Measurements from ENCODE around the gene DDX6.
"Not testable (repeated sequence)": the region's sequence is repeated elsewhere in the genome, so short reads cannot be mapped to it uniquely, and the experiment has no call there.

DDX6 gene

DNA sequence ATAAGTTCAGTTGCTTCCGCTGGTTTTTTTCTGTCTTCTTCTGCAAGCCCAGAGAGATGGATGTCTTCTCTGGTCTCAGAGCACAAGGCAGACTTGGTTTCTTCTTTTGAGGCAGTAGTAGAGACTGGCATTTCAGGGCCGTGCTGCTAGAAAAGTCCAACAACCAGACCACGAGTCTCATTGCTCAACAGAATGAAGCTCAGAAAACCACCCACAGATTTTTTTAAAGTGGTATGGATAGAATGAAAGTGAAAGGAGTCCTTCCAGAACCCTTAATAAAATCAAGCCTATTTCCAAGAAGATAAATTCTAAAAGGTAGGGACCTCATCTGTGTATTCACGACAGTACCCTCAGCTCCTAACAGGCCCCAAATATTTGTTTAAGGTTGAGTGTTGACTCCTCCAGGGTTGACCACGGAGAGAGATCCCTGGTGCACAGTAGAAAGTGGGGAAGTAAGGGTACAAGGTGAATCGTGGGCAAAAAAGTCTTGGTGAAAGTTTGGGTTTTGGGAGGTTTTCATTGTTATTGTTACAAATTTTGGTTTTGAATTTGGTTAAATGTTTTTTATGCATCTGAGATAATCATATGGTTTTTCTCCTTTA is 43.6 kb upstream of the DDX6 start:
- H2AFZ ChIP-seq (ENCODE audit: low read depth, low read length): peak overlapping the region; percentile 59
- no peak for DNase-seq

DNA sequence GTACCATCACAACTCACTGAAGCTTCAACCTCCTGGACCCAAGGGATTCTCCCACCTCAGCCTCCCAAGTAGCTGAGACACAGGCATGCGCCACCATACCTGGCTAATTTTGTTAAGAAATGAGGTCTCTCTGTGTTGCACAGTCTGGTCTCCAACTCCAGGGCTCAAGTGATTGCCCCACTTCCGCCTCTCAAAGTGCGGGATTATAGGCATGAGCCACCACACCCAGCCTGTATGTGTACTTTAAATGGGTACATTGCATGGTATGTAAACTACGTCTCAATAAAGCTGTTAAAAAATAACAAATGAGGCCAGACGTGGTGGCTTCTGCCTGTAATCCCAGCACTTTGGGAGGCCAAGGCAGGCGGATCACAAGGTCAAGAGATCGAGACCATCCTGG is 36.2 kb upstream of the DDX6 start:
- Histone ChIP-seq H3K9me3 (ENCODE audit: insufficient read depth, low read length, severe bottlenecking) (no peaks in the 10 kb centered on the region), H4K20me1 (ENCODE audit: insufficient read depth, low read length) (no peaks in the 10 kb centered on the region), H3K27ac (ENCODE audit: low read length) (no peak overlapping the region), H3K4me1 (ENCODE audit: insufficient read depth, low read length) (no peaks in the 10 kb centered on the region), H3K36me3 (ENCODE audit: insufficient read depth, low read length) (no peaks in the 10 kb centered on the region), H3K27me3 (ENCODE audit: insufficient read depth, low read length, poor library complexity) (no peaks in the 10 kb centered on the region), H3K4me3 (ENCODE audit: low read depth in 1 of 2, low read length in 2 of 2) (no peak overlapping the region), H2AFZ (ENCODE audit: low read depth, low read length) (no peak overlapping the region), H3K4me2 (ENCODE audit: insufficient read depth, low read length) (no peak overlapping the region), H3K79me2 (ENCODE audit: insufficient read depth, low read length) (no peaks in the 10 kb centered on the region), H3K9ac (ENCODE audit: low read depth, low read length) (no peak overlapping the region)
- no peak for ATAC-seq (ENCODE audit: insufficient read depth, low read depth)
- DNase-seq: no peak
- TF ChIP-seq EZH2 (IDR thresholded peaks at IDR 0.05; ENCODE audit: borderline replicate concordance, low read depth, low read length, severe bottlenecking): no peak
- TF ChIP-seq, protein P1, sequence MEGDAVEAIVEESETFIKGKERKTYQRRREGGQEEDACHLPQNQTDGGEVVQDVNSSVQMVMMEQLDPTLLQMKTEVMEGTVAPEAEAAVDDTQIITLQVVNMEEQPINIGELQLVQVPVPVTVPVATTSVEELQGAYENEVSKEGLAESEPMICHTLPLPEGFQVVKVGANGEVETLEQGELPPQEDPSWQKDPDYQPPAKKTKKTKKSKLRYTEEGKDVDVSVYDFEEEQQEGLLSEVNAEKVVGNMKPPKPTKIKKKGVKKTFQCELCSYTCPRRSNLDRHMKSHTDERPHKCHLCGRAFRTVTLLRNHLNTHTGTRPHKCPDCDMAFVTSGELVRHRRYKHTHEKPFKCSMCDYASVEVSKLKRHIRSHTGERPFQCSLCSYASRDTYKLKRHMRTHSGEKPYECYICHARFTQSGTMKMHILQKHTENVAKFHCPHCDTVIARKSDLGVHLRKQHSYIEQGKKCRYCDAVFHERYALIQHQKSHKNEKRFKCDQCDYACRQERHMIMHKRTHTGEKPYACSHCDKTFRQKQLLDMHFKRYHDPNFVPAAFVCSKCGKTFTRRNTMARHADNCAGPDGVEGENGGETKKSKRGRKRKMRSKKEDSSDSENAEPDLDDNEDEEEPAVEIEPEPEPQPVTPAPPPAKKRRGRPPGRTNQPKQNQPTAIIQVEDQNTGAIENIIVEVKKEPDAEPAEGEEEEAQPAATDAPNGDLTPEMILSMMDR (IDR thresholded peaks at IDR 0.05; ENCODE audit: borderline replicate concordance, extremely low read depth, low read length, poor library complexity, severe bottlenecking): no peak

More for the DNA sequence above, 43.6 kb upstream of the DDX6 start:
- peak; percentile 65 for ATAC-seq (ENCODE audit: insufficient read depth, low read depth)
- Histone ChIP-seq H3K4me1 (ENCODE audit: insufficient read depth, low read length) (peaks cover 13% of the 10 kb centered on the region), H3K27me3 (ENCODE audit: insufficient read depth, low read length, poor library complexity) (no peaks in the 10 kb centered on the region), H3K9me3 (ENCODE audit: insufficient read depth, low read length, severe bottlenecking) (no peaks in the 10 kb centered on the region), H3K36me3 (ENCODE audit: insufficient read depth, low read length) (no peaks in the 10 kb centered on the region), H4K20me1 (ENCODE audit: insufficient read depth, low read length) (no peaks in the 10 kb centered on the region), H3K4me3 (ENCODE audit: low read depth in 1 of 2, low read length in 2 of 2) (no peak overlapping the region), H3K27ac (ENCODE audit: low read length) (no peak overlapping the region), H3K9ac (ENCODE audit: low read depth, low read length) (no peak overlapping the region), H3K4me2 (ENCODE audit: insufficient read depth, low read length) (peak overlapping the region; percentile 10; the same call in 1 of the 2 replicates), H3K79me2 (ENCODE audit: insufficient read depth, low read length) (no peaks in the 10 kb centered on the region)
- TF ChIP-seq, protein P1 (IDR thresholded peaks at IDR 0.05; ENCODE audit: borderline replicate concordance, extremely low read depth, low read length, poor library complexity, severe bottlenecking): no peak
- TF ChIP-seq EZH2 (IDR thresholded peaks at IDR 0.05; ENCODE audit: borderline replicate concordance, low read depth, low read length, severe bottlenecking): no peak

DNA sequence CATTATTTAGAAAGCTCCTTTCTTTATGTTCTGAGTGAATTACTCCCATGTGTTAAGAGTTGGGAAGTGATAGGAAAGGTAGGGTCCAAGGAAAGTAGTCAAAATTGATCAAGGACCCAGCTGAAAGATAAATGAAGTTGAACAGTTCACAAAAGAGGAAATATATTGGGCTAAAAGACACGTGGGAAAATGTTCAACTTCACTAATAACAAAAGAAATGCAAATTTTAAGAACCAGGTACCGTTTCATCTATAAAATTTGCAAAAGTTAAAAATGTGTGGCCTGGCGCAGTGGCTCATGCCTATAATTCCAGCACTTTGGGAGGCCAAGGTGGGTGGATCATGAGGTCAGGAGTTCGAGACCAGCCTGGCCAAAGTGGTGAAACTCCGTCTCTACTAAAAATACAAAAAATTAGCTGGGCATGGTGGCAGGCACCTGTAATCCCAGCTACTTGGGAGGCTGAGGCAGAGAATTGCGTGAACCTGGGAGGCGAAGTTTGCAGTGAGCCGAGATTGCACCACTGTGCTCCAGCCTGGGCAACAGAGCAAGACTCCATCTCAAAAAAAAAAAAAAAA is 32.1 kb upstream of the DDX6 start:
- not testable (repeated sequence) for H3K4me3 ChIP-seq (ENCODE audit: low read depth in 1 of 2, low read length in 2 of 2); DNase-seq; H4K20me1 ChIP-seq (ENCODE audit: insufficient read depth, low read length); H3K9me3 ChIP-seq (ENCODE audit: insufficient read depth, low read length, severe bottlenecking); H3K4me2 ChIP-seq (ENCODE audit: insufficient read depth, low read length); H3K36me3 ChIP-seq (ENCODE audit: insufficient read depth, low read length); H3K4me1 ChIP-seq (ENCODE audit: insufficient read depth, low read length); H3K9ac ChIP-seq (ENCODE audit: low read depth, low read length); H3K27me3 ChIP-seq (ENCODE audit: insufficient read depth, low read length, poor library complexity); H3K27ac ChIP-seq (ENCODE audit: low read length); ATAC-seq (ENCODE audit: insufficient read depth, low read depth); H3K79me2 ChIP-seq (ENCODE audit: insufficient read depth, low read length); H2AFZ ChIP-seq (ENCODE audit: low read depth, low read length)

DNA sequence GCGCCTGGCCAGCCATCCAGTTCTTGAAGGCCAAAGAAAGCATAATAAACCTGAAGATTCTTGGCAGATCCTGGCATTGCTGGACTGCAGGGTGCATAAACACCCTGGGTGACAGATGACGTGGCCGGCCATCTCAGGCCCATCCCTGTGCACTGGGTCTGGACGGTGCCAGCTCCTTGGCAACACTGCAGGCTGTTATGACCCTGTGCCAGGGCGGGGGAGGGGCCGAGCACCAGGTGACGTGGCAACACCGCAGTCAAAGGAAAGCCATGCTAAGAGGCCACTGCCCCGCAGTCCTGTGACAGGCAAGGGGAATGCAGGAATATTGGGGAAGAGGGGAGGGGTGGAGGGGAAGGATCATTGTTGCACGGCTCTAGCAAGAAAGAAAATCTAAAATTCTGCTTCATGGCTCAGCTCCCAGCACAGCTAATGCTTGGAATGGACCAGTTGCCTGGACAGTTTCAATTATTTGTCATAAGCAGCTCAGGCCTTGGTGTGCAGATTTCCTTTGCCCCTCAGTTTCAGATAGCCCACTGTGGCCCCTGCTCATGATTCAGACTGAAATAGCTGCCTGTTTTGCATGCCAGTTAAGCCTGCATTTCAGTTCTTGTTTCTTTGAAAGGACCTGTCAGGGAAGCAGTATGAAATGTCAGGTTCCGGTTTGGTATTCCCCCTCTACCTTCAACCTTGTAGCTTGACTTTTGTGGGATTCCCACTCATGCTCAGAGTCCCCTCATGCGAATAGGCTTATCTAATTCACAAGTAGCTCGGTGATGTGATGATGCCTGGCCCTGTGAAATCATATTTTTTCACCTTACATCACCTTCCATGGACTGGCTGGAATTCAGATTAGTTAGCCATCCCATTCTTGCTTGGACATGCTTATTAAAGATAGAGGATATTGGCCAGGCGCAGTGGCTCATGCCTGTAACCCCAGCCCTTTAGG is 29.7 kb upstream of the DDX6 start:
- Histone ChIP-seq H3K9ac (ENCODE audit: low read depth, low read length) (no peak overlapping the region), H3K4me3 (ENCODE audit: low read depth in 1 of 2, low read length in 2 of 2) (no peak overlapping the region), H3K79me2 (ENCODE audit: insufficient read depth, low read length) (no peaks in the 10 kb centered on the region), H2AFZ (ENCODE audit: low read depth, low read length) (no peak overlapping the region), H3K4me1 (ENCODE audit: insufficient read depth, low read length) (no peaks in the 10 kb centered on the region), H3K36me3 (ENCODE audit: insufficient read depth, low read length) (no peaks in the 10 kb centered on the region), H4K20me1 (ENCODE audit: insufficient read depth, low read length) (no peaks in the 10 kb centered on the region), H3K27me3 (ENCODE audit: insufficient read depth, low read length, poor library complexity) (no peaks in the 10 kb centered on the region), H3K9me3 (ENCODE audit: insufficient read depth, low read length, severe bottlenecking) (no peaks in the 10 kb centered on the region), H3K27ac (ENCODE audit: low read length) (no peak overlapping the region), H3K4me2 (ENCODE audit: insufficient read depth, low read length) (no peak overlapping the region)
- ATAC-seq (ENCODE audit: insufficient read depth, low read depth) (no peak), DNase-seq (no peak)
- no peak for TF ChIP-seq EZH2 (IDR thresholded peaks at IDR 0.05; ENCODE audit: borderline replicate concordance, low read depth, low read length, severe bottlenecking)
- TF ChIP-seq, protein P1 (IDR thresholded peaks at IDR 0.05; ENCODE audit: borderline replicate concordance, extremely low read depth, low read length, poor library complexity, severe bottlenecking): no peak

- H2AFZ ChIP-seq (ENCODE audit: low read depth, low read length); H3K9me3 ChIP-seq (ENCODE audit: insufficient read depth, low read length, severe bottlenecking); DNase-seq; H3K4me1 ChIP-seq (ENCODE audit: insufficient read depth, low read length); H3K27ac ChIP-seq (ENCODE audit: low read length); H3K9ac ChIP-seq (ENCODE audit: low read depth, low read length); H3K79me2 ChIP-seq (ENCODE audit: insufficient read depth, low read length); H3K27me3 ChIP-seq (ENCODE audit: insufficient read depth, low read length, poor library complexity); H4K20me1 ChIP-seq (ENCODE audit: insufficient read depth, low read length); H3K4me3 ChIP-seq (ENCODE audit: low read depth in 1 of 2, low read length in 2 of 2); H3K36me3 ChIP-seq (ENCODE audit: insufficient read depth, low read length); ATAC-seq (ENCODE audit: insufficient read depth, low read depth); H3K4me2 ChIP-seq (ENCODE audit: insufficient read depth, low read length): not testable (repeated sequence)
Observed at GRCh38 chr11:118820025-118820379, 29.0 kb upstream of the DDX6 start.

Data from DND-41 (cell line).